HepG2 (cell line): ENCODE data around the gene CD28. TPM values are rescaled to one million over a fixed set of nuclear protein-coding genes. Genes with fewer than 3 reads are reported as not detected.

Experiments
- ATAC-seq: fragments of 200-7000 bp; cut with Tn5 transposase; 3 replicates; pipeline ENCODE4 v1.9.1; 2020; ENCODE audit warnings: mild to moderate bottlenecking, moderate library complexity
- BruUV-seq: library from RNA; stranded (reverse); fragments of 400-500 nt; replicated peaks from 2 replicates; lab custom pipeline; 2021; lab: Mats Ljungman, UMichigan
- CTCF ChIA-PET: fragments of 300-600 bp; formaldehyde crosslinking; extraction: SDS; loops from one replicate; lab custom pipeline; 2021; ENCODE audit warnings: low total read pairs, inconsistent platforms, low intra/inter-chr PET ratio; lab: Yijun Ruan, JAX
- POLR2A ChIA-PET: fragments of 350-600 bp; sonication (Branson Sonifier 250); formaldehyde crosslinking; loops from one replicate; lab custom pipeline; 2020; ENCODE audit warnings: antibody characterized with exemption, inconsistent platforms; lab: Yijun Ruan, JAX
- DNase-seq: peaks from one replicate; pipeline ENCODE4 v3.0.0-alpha.2; 2015; ENCODE audit warnings: low spot score
- FAIRE-seq: peaks from 3 replicates; lab custom pipeline; 2011; peaks lifted over from hg19 to GRCh38; lab: Jason Lieb, UNC
- H2AFZ ChIP-seq: one replicate; pipeline ENCODE4 v1.6.1; 2011; ENCODE audit warnings: low read length, inconsistent platforms
- H3K27ac ChIP-seq: fragments of 300-600 bp; 3 replicates; pipeline ENCODE4 v1.8.0; 2011; ENCODE audit warnings: mixed run types, mild to moderate bottlenecking, mixed read lengths, low read length, inconsistent platforms; ENCODE audit not compliant: insufficient read depth; ENCODE audit errors: extremely low read length
- H3K27me3 ChIP-seq, 2 experiments: fragments of 200-600 bp in 1 of 2; 2 replicates in 1 of 2; 3 replicates in 1 of 2; pipeline versions ENCODE4 v1.6.0 to v1.8.0; 2011; ENCODE audit warnings: low read length in 2 of 2, mild to moderate bottlenecking in 2 of 2, moderate library complexity in 2 of 2, inconsistent platforms in 1 of 2; ENCODE audit not compliant: insufficient read depth in 2 of 2, control insufficient read depth in 1 of 2
- H3K36me3 ChIP-seq, 2 experiments: fragments of 200-600 bp in 1 of 2; replicated peaks in 1 of 2; 2 replicates in 1 of 2; 3 replicates in 1 of 2; pipeline versions ENCODE4 v1.5.1 to v1.8.0; 2011; ENCODE audit warnings: low read length in 2 of 2, inconsistent platforms in 1 of 2; ENCODE audit not compliant: insufficient read depth in 2 of 2, control insufficient read depth in 1 of 2
- H3K4me1 ChIP-seq: 2 replicates; pipeline ENCODE4 v1.5.1; 2012; ENCODE audit warnings: low read length, inconsistent platforms; ENCODE audit not compliant: insufficient read depth
- H3K4me2 ChIP-seq: 2 replicates; pipeline ENCODE4 v1.6.0; 2011; ENCODE audit warnings: low read depth, low read length, inconsistent platforms
- H3K4me3 ChIP-seq, 3 experiments: fragments of 200-600 bp in 1 of 3; sonication (generic), shearing (Covaris generic) in 1 of 3; replicated peaks in 1 of 3; 2 replicates each; pipeline ENCODE4 v1.5.1; 2011 to 2016; ENCODE audit warnings: low read length in 3 of 3, inconsistent platforms in 2 of 3, low read depth in 2 of 3, mild to moderate bottlenecking in 2 of 3, control low read depth in 1 of 3, mixed read lengths in 1 of 3; ENCODE audit not compliant: insufficient read depth in 1 of 3
- H3K79me2 ChIP-seq: one replicate; pipeline ENCODE4 v1.6.1; 2011; ENCODE audit warnings: low read length, inconsistent platforms; ENCODE audit not compliant: insufficient read depth
- H3K9ac ChIP-seq: 2 replicates; pipeline ENCODE4 v1.6.0; 2011; ENCODE audit warnings: mild to moderate bottlenecking, low read depth, low read length, inconsistent platforms; ENCODE audit not compliant: insufficient read depth
- H3K9me3 ChIP-seq: 2 replicates; pipeline ENCODE4 v1.5.1; 2012; ENCODE audit warnings: mild to moderate bottlenecking, low read length
- H4K20me1 ChIP-seq: 2 replicates; pipeline ENCODE4 v1.6.0; 2011; ENCODE audit warnings: inconsistent platforms, mild to moderate bottlenecking, low read length, moderate library complexity; ENCODE audit not compliant: insufficient read depth
- BRD4 ChIP-seq: sonication (generic); formaldehyde crosslinking; IDR thresholded peaks from 2 replicates; pipeline ENCODE4 v1.4.0; 2020; ENCODE audit warnings: missing genetic modification reagents
- GLI4 ChIP-seq: sonication (generic); formaldehyde crosslinking; IDR thresholded peaks from 2 replicates; pipeline ENCODE4 v1.5.1; 2020; ENCODE audit warnings: missing genetic modification reagents, mild to moderate bottlenecking, moderate library complexity, borderline replicate concordance
- HES4 ChIP-seq: sonication (generic); formaldehyde crosslinking; IDR thresholded peaks from 2 replicates; pipeline ENCODE4 v1.9.0; 2021; ENCODE audit warnings: mild to moderate bottlenecking, missing genetic modification reagents, borderline replicate concordance
- HIC2 ChIP-seq: sonication (generic); formaldehyde crosslinking; IDR thresholded peaks from 2 replicates; pipeline ENCODE4 v1.9.0; 2022; ENCODE audit warnings: low read depth, missing genetic modification reagents
- HIVEP1 ChIP-seq: sonication (generic); formaldehyde crosslinking; IDR thresholded peaks from 2 replicates; pipeline ENCODE4 v1.4.0; 2020; ENCODE audit warnings: mild to moderate bottlenecking, missing genetic modification reagents
- HMG20B ChIP-seq: conservative IDR thresholded peaks from 2 replicates; pipeline ENCODE4 v1.6.1; 2016; ENCODE audit warnings: missing genetic modification reagents, missing compliant biosample characterization
- HOXA3 ChIP-seq: sonication (generic); formaldehyde crosslinking; IDR thresholded peaks from 2 replicates; pipeline ENCODE4 v1.5.0; 2020; ENCODE audit warnings: missing genetic modification reagents
- JUNB ChIP-seq: sonication (generic); formaldehyde crosslinking; IDR thresholded peaks from 2 replicates; pipeline ENCODE4 v1.8.0; 2022; ENCODE audit warnings: missing genetic modification reagents, mild to moderate bottlenecking, borderline replicate concordance
- LCORL ChIP-seq, 2 experiments: fragments of 450-650 bp in 1 of 2; sonication (generic) in 1 of 2; formaldehyde crosslinking in 1 of 2; IDR thresholded peaks; 2 replicates each; pipeline versions ENCODE4 v1.5.0 to v1.6.1; 2017 to 2020; ENCODE audit warnings: antibody characterized with exemption in 1 of 2, missing genetic modification reagents in 1 of 2
- MATR3 ChIP-seq: sonication (generic); formaldehyde crosslinking; IDR thresholded peaks from 2 replicates; pipeline ENCODE4 v1.4.0; 2020; ENCODE audit warnings: missing genetic modification reagents
- NR2C2 ChIP-seq: sonication (generic); formaldehyde crosslinking; IDR thresholded peaks from 2 replicates; pipeline ENCODE4 v1.4.0; 2020; ENCODE audit warnings: missing genetic modification reagents, mild to moderate bottlenecking, moderate library complexity, borderline replicate concordance
- PAF1 ChIP-seq: IDR thresholded peaks from 2 replicates; pipeline ENCODE4 v1.6.1; 2016; ENCODE audit warnings: missing genetic modification reagents, missing compliant biosample characterization
- SRSF9 ChIP-seq: fragments of 200-400 bp; formaldehyde crosslinking; IDR thresholded peaks from 2 replicates; pipeline ENCODE4 v1.6.1; 2018; ENCODE audit warnings: borderline replicate concordance, mild to moderate bottlenecking, low read depth, low read length; ENCODE audit not compliant: insufficient read depth, poor library complexity, severe bottlenecking
- U2AF2 ChIP-seq: fragments of 200-400 bp; formaldehyde crosslinking; IDR thresholded peaks from 2 replicates; pipeline ENCODE4 v1.6.1; 2017; ENCODE audit warnings: low read depth, mild to moderate bottlenecking, low read length
- ZNF75D ChIP-seq: sonication (generic); formaldehyde crosslinking; IDR thresholded peaks from 2 replicates; pipeline ENCODE4 v1.8.1; 2023; ENCODE audit warnings: missing genetic modification reagents, mild to moderate bottlenecking, borderline replicate concordance
- ZNF761 ChIP-seq: sonication (generic); formaldehyde crosslinking; conservative IDR thresholded peaks from 2 replicates; pipeline ENCODE4 v1.4.0; 2020; ENCODE audit warnings: mild to moderate bottlenecking, missing genetic modification reagents
- ZNF878 ChIP-seq: sonication (generic); formaldehyde crosslinking; IDR thresholded peaks from 2 replicates; pipeline ENCODE4 v1.8.1; 2023; ENCODE audit warnings: mild to moderate bottlenecking, missing genetic modification reagents, moderate library complexity
- WGBS: methylation state at CpG from one replicate; pipeline ENCODE4 v1.1.6; 2017; ENCODE audit warnings: low lambda C conversion rate; 5-methylcytosine and 5-hydroxymethylcytosine counted together
- in situ Hi-C: cut with HindIII; loops from 2 replicates; pipeline ENCODE4 v1.10.0; 2017; ENCODE audit warnings: low pct_unique_long_range_greater_than_20kb; ENCODE audit not compliant: extremely low pct_ligation_motif_present
- intact Hi-C: fragments of 100-400 bp; cut with micrococcal nuclease; formaldehyde crosslinking; loops from one replicate; pipeline ENCODE4 v1.10.0; 2022; ENCODE audit not compliant: unreplicated experiment
- polyA plus RNA-seq, 8 experiments: library from polyadenylated mRNA; depleted of rRNA in 3 of 8; stranded (reverse) in 7 of 8; unstranded in 1 of 8; fragments of >200 nt; fragmentation: Illumina TruSeq in 4 of 8; extraction: Trizol in 4 of 8; gene quantifications; 2 replicates each; pipeline versions ENCODE4 v1.2.1 to v1.2.3, GENCODE V29; 2011 to 2016; ENCODE audit warnings: low read depth in 4 of 8, missing spikeins in 1 of 8, mixed read lengths in 1 of 8; ENCODE audit not compliant: insufficient read depth in 1 of 8
- total RNA-seq, 5 experiments: library from RNA; depleted of rRNA; stranded (reverse); fragments of >200 nt; fragmentation: Illumina TruSeq; extraction: Trizol; gene quantifications; 2 replicates each; pipeline ENCODE4 v1.2.3, GENCODE V29; 2016; ENCODE audit warnings: low read depth in 1 of 5

The CD28 gene
- total and polyA plus RNA-seq, 2 of the 13 experiments (the other 11 are each of a cell fraction or from before 2014, with no cell fraction given) = not detected

GRCh38 chr2:203761121-203761520 lies 54.7 kb downstream of the CD28 start:
- POLR2A ChIA-PET = no interaction called here
- DNase-seq (no peak), ATAC-seq (no peak), FAIRE-seq (no peak)
- BruUV-seq = no TSS peak
- TF ChIP-seq HOXA3 = no peak
- intact Hi-C loops (no loop called here), in situ Hi-C loops (no loop called here)
- CTCF ChIA-PET = no interaction called here
- H3K4me1 ChIP-seq = peaks cover 18% of the 10 kb centered on the region
- no peak overlapping the region for H3K4me3 ChIP-seq
- no peaks in the 10 kb centered on the region for H3K36me3 ChIP-seq
- no peak overlapping the region for H3K9ac ChIP-seq
- peaks cover 5% of the 10 kb centered on the region for H3K9me3 ChIP-seq
- no peak overlapping the region for H3K27ac ChIP-seq
- H4K20me1 ChIP-seq = no peaks in the 10 kb centered on the region
- H3K4me2 ChIP-seq = no peak overlapping the region
- 76% methylated on average over 1 of the region's 1 CpG for WGBS
- H3K27me3 ChIP-seq = no peaks in the 10 kb centered on the region
- H3K79me2 ChIP-seq = no peaks in the 10 kb centered on the region
- no peak overlapping the region for H2AFZ ChIP-seq

GRCh38 chr2:203763241-203763937 lies 57.0 kb downstream of the CD28 start:
- Histone ChIP-seq H3K4me3 (no peak overlapping the region), H3K9ac (no peak overlapping the region), H3K36me3 (no peaks in the 10 kb centered on the region), H3K79me2 (no peaks in the 10 kb centered on the region), H2AFZ (no peak overlapping the region), H3K9me3 (no peaks in the 10 kb centered on the region), H3K27ac (no peak overlapping the region), H3K4me1 (peaks cover 18% of the 10 kb centered on the region), H3K27me3 (no peaks in the 10 kb centered on the region), H3K4me2 (no peak overlapping the region), H4K20me1 (no peaks in the 10 kb centered on the region)
- intact Hi-C loops (no loop called here), in situ Hi-C loops (no loop called here)
- DNase-seq (no peak), ATAC-seq (no peak), FAIRE-seq (no peak)
- ChIA-PET CTCF (no interaction called here), POLR2A (interaction anchor here (1.8 kb wide), 1 partner anchor 20 kb away, joined by 7 read pairs; no protein-coding TSS in a partner anchor)
- no TSS peak for BruUV-seq
- 40% methylated on average over 1 of the region's 1 CpG for WGBS
- TF ChIP-seq MATR3 (CRISPR knock-in tag) (no peak), SRSF9 (no peak), PAF1 (CRISPR knock-in tag) (no peak), HMG20B (CRISPR knock-in tag) (no peak), HIVEP1 (no peak), LCORL (IDR thresholded peaks at IDR 0.05) (no peak), LCORL (CRISPR knock-in tag; IDR thresholded peaks at IDR 0.05) (no peak), NR2C2 (CRISPR knock-in tag) (no peak), ZNF761 (CRISPR knock-in tag) (no peak), HIC2 (CRISPR knock-in tag) (no peak), GLI4 (CRISPR knock-in tag) (no peak), BRD4 (CRISPR knock-in tag) (no peak), ZNF878 (CRISPR knock-in tag) (no peak), HES4 (CRISPR knock-in tag) (no peak), JUNB (CRISPR knock-in tag) (no peak), ZNF75D (no peak), U2AF2 (no peak)
